Glomerular endothelial cell (primary cell): ENCODE data around the gene DEPDC5. TPM values are rescaled to one million over a fixed set of nuclear protein-coding genes. Genes with fewer than 3 reads are reported as not detected.
"Not testable (repeated sequence)": the region's sequence is repeated elsewhere in the genome, so short reads cannot be mapped to it uniquely, and the experiment has no call there.

Source experiments
- DNase-seq: peaks from one replicate; pipeline ENCODE4 v3.0.0-alpha.2; 2011; ENCODE audit warnings: low read depth, low spot score; ENCODE audit errors: extremely low read depth
- total RNA-seq: library from RNA; depleted of rRNA; stranded (reverse); fragments of >200 nt; gene quantifications from 2 replicates; pipeline ENCODE4 v1.2.3, GENCODE V29; 2015

The DEPDC5 gene
- total RNA-seq, 1 donor from 2014 or later: 10.2 TPM

GRCh38 chr22:31748490-31748889, 5.3 kb upstream of the DEPDC5 start:
- no peak for DNase-seq

DNA sequence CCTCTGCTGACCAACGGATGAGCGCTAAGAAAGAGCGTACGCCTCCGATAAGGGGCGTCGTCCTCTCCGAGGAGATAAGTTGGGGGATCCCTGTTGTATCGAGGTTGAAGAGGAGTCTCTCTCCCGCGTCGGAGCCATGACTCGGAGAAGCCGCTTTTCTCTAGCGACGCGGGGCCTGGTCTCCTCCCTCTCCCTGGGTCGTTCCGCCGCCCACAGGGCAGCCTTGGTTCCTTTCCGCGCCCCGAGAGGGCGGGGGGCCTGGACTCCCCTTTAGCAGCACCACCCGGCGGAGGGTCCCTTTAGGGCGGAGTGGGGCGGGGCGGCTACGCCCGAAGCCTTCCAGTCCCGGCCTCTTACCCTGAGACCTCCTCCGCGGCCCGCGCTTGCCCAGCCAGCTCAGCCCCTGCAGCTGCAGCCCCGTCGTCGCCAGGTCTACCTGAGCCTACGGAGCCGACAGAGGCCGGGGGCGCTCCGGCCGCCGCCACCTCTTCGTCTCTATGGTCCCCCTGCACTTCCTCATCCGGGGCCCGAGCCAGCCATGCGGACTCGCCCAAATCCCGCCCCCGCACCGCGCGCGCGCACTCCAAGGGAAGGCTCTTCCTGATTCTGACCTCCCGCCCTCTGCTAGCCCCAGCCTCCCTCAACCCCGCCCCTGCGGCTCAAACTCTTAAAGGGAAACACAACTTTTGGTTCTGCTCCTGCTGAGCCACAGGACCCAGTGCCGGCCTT, 4.0 kb upstream of the DEPDC5 start, which contains the start of gene PRR14L:
PRR14L (minus strand) TSS at position 497 of the 729 bp plus-strand sequence. CDS start 11,272 bp downstream, outside the sequence.
- DNase-seq: peak; percentile 45

DNA sequence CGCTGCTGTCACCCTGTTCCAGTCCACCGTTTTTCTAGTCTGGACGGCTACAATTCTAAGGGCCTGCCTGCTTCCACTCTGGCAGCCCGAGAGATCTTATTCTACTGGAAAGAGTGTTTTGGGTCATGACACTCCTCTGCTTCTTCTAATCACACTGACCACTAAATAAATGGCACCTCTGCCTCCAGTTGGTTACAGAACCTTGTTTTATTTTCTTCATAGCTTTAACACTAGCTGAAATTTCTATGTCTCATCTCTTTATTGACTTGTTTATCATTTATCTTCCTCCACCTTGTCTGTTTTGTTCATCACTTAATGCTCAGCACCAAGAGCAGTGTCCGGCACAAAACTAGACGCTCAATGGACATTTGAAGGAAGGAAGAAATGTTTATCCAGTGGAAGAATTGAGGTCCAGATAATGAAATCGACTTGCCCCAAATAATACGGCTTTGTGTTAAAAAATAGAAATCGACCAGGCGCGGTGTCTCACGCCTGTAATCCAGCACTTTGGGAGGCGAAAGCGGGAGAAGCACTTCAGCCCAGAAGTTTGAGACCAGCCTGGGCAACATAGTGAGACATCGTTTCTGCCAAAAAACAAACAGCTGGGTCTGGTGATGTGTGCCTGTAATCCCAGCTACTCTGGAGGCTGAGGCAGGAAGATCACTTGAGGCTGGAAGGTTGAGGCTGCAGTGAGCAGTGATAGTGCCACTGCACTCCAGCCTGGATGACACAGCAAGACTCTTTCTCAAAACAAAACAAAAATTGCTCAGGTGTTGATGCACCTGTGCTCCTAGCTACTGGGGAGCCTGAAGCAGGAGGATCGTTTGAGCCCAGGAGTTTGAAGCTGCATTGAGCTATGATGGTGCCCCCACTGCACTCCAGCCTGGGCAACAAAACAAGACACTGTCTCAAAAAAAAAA, 3.2 kb upstream of the DEPDC5 start:
- DNase-seq: no peak

GRCh38 chr22:31752096-31752847, 1.5 kb upstream of the DEPDC5 start:
- no peak for DNase-seq

- DNase-seq: no peak
Measured at GRCh38 chr22:31753005-31753633, 700 bp upstream of the DEPDC5 start.

DNA sequence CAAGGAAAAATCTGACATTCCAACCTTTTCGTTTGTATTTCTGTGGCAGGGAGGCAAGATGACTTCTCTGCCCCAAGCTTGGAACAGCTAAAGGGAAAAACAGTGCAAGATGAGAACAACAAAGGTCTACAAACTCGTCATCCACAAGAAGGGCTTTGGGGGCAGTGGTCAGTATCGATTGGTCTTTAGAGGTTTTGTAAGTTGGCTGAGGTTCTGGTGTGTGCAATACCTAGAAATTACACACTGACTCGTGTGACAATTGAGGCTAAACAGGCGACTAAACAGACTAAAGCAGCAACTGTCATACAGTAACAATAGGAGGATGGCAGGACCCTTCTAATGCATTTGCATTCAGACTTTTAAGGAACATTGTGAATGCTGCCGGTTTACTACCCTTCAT, 994 bp downstream of the DEPDC5 start:
- no peak for DNase-seq

DNA sequence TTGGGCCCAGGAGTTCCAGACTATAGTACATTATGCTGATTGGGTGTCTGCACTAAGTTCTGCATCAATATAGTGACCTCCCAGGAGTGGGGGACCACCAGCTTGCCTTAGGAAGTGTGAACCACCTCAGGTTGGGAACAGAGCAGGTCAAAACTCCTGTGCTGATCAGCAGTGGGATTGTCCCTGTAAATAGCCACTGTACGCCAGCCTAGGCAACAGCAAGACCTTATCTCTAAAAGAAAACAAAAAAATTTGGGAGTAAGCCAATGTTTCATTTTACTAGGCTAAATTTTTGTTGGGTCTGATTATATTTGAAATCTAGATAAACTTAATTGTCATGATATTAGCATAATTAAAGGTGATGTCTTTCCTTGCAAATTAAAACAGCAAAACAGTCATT, 3.4 kb downstream of the DEPDC5 start:
- no peak for DNase-seq

- not testable (repeated sequence) for DNase-seq
Measured at GRCh38 chr22:31758860-31759259, 5.0 kb downstream of the DEPDC5 start.

- peak; percentile 60 for DNase-seq
Measured at GRCh38 chr22:31764785-31765184, 11.0 kb downstream of the DEPDC5 start.

GRCh38 chr22:31768422-31769059, 14.7 kb downstream of the DEPDC5 start:
- DNase-seq: no peak

- DNase-seq: no peak
Measured at GRCh38 chr22:31773416-31773815, 19.6 kb downstream of the DEPDC5 start.

DNA sequence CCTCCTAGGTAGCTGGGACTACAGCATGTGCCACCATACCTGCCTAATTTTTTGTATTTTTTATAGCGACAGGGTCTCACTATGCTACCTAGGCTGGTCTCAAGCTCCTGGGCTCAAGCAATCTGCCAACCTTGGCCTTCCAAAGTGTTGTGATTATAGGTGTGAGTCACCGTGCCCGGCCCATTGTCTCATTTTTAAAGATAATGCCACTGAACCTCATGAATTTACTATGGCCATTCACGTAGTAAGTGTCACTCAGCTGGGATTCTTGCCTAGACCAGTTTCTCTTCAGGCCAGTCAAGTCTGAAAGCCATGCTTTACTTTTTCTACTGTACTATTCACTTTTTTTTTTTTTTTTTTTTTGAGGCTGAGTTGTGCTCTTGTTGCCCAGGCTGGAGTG, 22.4 kb downstream of the DEPDC5 start:
- no peak for DNase-seq

- no peak for DNase-seq
Measured at GRCh38 chr22:31789803-31790202, 36.0 kb downstream of the DEPDC5 start.

DNA sequence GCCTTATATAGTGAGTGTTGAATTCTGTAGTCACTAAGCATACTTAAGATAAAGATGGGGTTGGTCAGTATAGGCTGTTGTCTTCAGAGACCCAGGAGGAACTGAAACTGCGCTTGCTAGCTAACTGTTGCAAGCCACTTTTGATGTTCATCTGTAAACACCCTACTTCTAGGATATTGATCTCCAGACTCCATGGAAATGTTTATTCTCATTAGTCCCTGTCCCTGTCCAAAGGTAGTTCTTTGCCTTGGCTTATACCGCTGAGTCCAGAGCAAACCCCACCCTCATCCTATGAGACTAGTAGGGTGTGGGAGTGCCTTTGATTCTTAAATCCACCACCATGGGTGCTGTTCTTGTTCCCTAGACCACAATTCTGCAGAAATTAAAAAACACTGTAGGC, 36.4 kb downstream of the DEPDC5 start:
- DNase-seq: no peak

DNA sequence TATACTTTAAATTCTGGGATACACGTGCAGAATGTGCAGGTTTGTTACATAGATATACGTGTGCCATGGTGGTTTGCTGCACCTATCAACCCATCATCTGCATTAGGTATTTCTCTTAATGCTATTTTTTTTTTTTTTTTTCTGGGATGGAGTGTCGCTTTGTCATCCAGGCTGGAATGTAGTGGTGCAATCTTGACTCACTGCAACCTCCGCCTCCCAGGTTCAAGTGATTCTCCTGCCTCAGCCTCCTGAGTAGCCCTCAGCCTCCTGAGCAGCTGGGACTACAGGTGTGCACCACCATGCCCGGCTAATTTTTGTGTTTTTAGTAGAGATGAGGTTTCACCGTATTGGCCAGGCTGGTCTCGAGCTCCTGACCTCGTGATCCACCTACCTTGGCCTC, 45.5 kb downstream of the DEPDC5 start:
- not testable (repeated sequence) for DNase-seq

DNA sequence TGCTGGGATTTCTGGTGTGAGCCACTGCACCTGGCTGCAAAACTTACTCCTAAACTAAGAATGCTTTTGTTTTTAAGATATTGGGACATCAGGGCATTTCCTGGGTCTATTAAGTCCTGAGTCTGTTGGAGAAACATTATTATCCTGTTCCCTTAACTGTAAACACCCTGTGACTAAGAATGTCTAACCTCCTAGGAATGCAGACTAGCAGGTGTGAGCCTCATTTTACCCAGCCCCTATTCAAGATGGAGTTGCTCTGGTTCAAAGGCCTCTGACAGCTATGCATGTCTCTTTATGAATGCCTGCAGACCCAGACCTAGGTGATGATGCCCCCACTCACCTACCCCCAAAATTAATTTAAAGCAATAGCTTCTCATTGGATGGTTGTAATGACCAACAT, 46.2 kb downstream of the DEPDC5 start:
- no peak for DNase-seq

- not testable (repeated sequence) for DNase-seq
Measured at GRCh38 chr22:31800861-31801260, 47.0 kb downstream of the DEPDC5 start.

- no peak for DNase-seq
Measured at GRCh38 chr22:31802575-31802974, 48.8 kb downstream of the DEPDC5 start.

GRCh38 chr22:31806751-31807150, 52.9 kb downstream of the DEPDC5 start:
- DNase-seq: no peak

GRCh38 chr22:31812977-31813605, 59.3 kb downstream of the DEPDC5 start:
- DNase-seq: no peak
